ENCODE data around the gene PAK5.

DNA sequence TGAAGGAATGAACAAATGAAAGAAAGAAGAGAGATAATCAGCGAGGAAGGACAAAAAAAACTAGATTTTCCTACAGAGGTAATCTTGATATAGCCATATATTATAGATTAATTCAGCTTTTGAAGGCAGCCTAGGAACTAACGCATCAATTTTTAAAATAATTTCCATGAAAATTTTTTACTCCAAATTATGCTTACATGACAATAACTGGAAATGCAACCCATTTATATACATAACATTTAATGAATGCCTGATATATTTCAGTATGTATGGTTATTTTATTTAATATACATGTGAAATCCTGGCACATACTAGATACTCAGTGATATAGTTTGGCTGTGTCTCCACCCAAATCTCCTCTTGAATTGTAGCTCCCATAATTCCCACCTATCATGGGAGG, 166.8 kb downstream of the PAK5 start:
- TF ChIP-seq, protein P1, sequence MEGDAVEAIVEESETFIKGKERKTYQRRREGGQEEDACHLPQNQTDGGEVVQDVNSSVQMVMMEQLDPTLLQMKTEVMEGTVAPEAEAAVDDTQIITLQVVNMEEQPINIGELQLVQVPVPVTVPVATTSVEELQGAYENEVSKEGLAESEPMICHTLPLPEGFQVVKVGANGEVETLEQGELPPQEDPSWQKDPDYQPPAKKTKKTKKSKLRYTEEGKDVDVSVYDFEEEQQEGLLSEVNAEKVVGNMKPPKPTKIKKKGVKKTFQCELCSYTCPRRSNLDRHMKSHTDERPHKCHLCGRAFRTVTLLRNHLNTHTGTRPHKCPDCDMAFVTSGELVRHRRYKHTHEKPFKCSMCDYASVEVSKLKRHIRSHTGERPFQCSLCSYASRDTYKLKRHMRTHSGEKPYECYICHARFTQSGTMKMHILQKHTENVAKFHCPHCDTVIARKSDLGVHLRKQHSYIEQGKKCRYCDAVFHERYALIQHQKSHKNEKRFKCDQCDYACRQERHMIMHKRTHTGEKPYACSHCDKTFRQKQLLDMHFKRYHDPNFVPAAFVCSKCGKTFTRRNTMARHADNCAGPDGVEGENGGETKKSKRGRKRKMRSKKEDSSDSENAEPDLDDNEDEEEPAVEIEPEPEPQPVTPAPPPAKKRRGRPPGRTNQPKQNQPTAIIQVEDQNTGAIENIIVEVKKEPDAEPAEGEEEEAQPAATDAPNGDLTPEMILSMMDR (conservative IDR thresholded peaks at IDR 0.05; ENCODE audit: low read depth in 2 of 2): no peak
- TF ChIP-seq POLR2AphosphoS5 (IDR thresholded peaks at IDR 0.05; ENCODE audit: low read depth) (no peak), EZH2 (IDR thresholded peaks at IDR 0.05; ENCODE audit: low read depth, unreplicated experiment) (no peak)
